ENCODE measurements around the gene TCAIM. TPM values are rescaled to one million over a fixed set of nuclear protein-coding genes. Genes with fewer than 3 reads are reported as not detected.

The TCAIM gene
- total and polyA plus RNA-seq, 2 donors (not counting 3 experiments of a cell fraction or from before 2014, with no cell fraction given), result 9.2 to 18.2 TPM

- CTCF ChIA-PET, result interaction anchor here (0.8 to 1.5 kb wide), 4 partner anchors 8 to 19 kb away, joined by 3 to 6 read pairs (median 4); no protein-coding TSS in a partner anchor
- intact Hi-C loops (cut with micrococcal nuclease), result loop anchor here (10.0 kb wide), 1 partner anchor 303 kb away; the partner anchor contains the start of gene ZNF197
- FAIRE-seq, result no peak
Measured at GRCh38 chr3:44321335-44321734, 17.2 kb upstream of the TCAIM start.

More at GRCh38 chr3:44321335-44321734, 17.2 kb upstream of the TCAIM start:
- no peaks in the 10 kb centered on the region for H3K79me2 ChIP-seq (ENCODE audit: control insufficient read depth, insufficient read depth, low read length)
- BruUV-seq (replicated peaks), result no TSS peak
- peaks cover 0 to 3% of the 10 kb centered on the region in 2 experiments for H3K27me3 ChIP-seq (ENCODE audit: control insufficient read depth in 2 of 2, insufficient read depth in 2 of 2, low read length in 2 of 2)
- H3K9me3 ChIP-seq (replicated peaks; ENCODE audit: control insufficient read depth, insufficient read depth, low read length), result no peaks in the 10 kb centered on the region
- H4K20me1 ChIP-seq (replicated peaks; ENCODE audit: control insufficient read depth, extremely low read depth, insufficient read depth, low read length), result no peaks in the 10 kb centered on the region
- no peaks in the 10 kb centered on the region for H3K4me1 ChIP-seq (ENCODE audit: control insufficient read depth, extremely low read depth, insufficient read depth, low read length)
- H3K36me3 ChIP-seq (ENCODE audit: control insufficient read depth in 2 of 2, extremely low read depth in 1 of 2, insufficient read depth in 2 of 2, low read length in 2 of 2), result no peaks in the 10 kb centered on the region
- no peaks in the 10 kb centered on the region for H3K9me1 ChIP-seq (replicated peaks; ENCODE audit: control insufficient read depth, extremely low read depth, insufficient read depth, low read length)
- H3K4me2 ChIP-seq (ENCODE audit: insufficient read depth, low read length), result no peak overlapping the region
- TF ChIP-seq, protein P1, sequence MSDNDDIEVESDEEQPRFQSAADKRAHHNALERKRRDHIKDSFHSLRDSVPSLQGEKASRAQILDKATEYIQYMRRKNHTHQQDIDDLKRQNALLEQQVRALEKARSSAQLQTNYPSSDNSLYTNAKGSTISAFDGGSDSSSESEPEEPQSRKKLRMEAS (IDR thresholded peaks at IDR 0.05; ENCODE audit: insufficient read depth, insufficient read length), result no peak
- TF ChIP-seq, protein P2, sequence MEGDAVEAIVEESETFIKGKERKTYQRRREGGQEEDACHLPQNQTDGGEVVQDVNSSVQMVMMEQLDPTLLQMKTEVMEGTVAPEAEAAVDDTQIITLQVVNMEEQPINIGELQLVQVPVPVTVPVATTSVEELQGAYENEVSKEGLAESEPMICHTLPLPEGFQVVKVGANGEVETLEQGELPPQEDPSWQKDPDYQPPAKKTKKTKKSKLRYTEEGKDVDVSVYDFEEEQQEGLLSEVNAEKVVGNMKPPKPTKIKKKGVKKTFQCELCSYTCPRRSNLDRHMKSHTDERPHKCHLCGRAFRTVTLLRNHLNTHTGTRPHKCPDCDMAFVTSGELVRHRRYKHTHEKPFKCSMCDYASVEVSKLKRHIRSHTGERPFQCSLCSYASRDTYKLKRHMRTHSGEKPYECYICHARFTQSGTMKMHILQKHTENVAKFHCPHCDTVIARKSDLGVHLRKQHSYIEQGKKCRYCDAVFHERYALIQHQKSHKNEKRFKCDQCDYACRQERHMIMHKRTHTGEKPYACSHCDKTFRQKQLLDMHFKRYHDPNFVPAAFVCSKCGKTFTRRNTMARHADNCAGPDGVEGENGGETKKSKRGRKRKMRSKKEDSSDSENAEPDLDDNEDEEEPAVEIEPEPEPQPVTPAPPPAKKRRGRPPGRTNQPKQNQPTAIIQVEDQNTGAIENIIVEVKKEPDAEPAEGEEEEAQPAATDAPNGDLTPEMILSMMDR (IDR thresholded peaks at IDR 0.05; ENCODE audit: extremely low read depth in 1 of 2, insufficient read depth in 1 of 2, low read depth in 1 of 2, low read length in 2 of 2), result no peak
- TF ChIP-seq MYC (IDR thresholded peaks at IDR 0.05; ENCODE audit: low read depth, low read length) (no peak), FOS (IDR thresholded peaks at IDR 0.05; ENCODE audit: borderline replicate concordance, insufficient read depth, low read length) (no peak), EZH2 (IDR thresholded peaks at IDR 0.05; ENCODE audit: borderline replicate concordance, low read depth, low read length, severe bottlenecking) (no peak), JUN (IDR thresholded peaks at IDR 0.05; ENCODE audit: borderline replicate concordance, insufficient read depth, insufficient read length, low read depth) (no peak), POLR2A (IDR thresholded peaks at IDR 0.05; ENCODE audit: low read depth, low read length) (no peak), GATA2 (IDR thresholded peaks at IDR 0.05; ENCODE audit: insufficient read depth, insufficient read length, low read depth, low read length) (no peak), POLR2AphosphoS5 (IDR thresholded peaks at IDR 0.05; ENCODE audit: insufficient read depth, low read depth, low read length) (no peak)
- no peak overlapping the region for H3K9ac ChIP-seq (replicated peaks; ENCODE audit: extremely low read depth, insufficient read depth, low read length)
- H3K4me3 ChIP-seq (replicated peaks in 1 of 3; ENCODE audit: insufficient read depth in 1 of 3, low read depth in 1 of 3, low read length in 3 of 3), result no peak overlapping the region
- H3K27ac ChIP-seq (ENCODE audit: insufficient read depth, low read depth, low read length), result no peak overlapping the region
- POLR2A ChIA-PET, result no interaction called here
- no peak overlapping the region for H2AFZ ChIP-seq (ENCODE audit: low read depth, low read length)
- no peak for DNase-seq (ENCODE audit: low read depth, low spot score)
- dilution Hi-C loops (cut with MboI; ENCODE audit: extremely low pct_ligation_motif_present, low sequenced_read_pairs), result no loop called here
